ENCODE results near the gene SNAP25. TPM values are rescaled to one million over a fixed set of nuclear protein-coding genes. Genes with fewer than 3 reads are reported as not detected.

The SNAP25 gene
- total RNA-seq, 1 donor from 2014 or later = 0.22 TPM

DNA sequence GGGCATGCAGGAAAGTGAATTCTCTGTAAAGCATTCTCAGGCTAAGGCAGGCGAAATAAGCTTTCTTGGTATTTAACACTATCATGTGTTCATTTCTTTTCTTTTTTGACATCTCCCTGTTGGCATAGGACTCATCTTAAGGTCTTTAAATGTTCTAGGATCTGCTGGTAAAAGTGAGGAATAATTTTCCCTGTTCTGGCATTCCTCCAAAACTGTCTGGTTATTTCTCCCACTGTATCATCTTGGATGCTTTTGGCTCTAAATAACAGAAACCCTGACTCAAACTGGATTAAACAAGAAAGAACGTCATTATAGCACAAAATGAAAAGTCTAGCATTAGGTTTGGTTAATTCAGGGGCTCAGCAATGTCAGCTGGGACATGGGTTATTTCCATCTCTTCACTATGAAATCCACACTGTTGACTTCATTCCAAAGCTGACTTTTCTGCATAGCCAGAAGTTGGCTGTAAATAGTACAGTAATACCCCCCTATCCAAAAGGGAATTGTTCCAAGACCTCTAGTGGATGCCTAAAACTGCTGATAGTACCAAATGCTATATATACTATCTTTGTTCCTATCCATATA, 37.9 kb upstream of the SNAP25 start:
- TF ChIP-seq, protein P1, sequence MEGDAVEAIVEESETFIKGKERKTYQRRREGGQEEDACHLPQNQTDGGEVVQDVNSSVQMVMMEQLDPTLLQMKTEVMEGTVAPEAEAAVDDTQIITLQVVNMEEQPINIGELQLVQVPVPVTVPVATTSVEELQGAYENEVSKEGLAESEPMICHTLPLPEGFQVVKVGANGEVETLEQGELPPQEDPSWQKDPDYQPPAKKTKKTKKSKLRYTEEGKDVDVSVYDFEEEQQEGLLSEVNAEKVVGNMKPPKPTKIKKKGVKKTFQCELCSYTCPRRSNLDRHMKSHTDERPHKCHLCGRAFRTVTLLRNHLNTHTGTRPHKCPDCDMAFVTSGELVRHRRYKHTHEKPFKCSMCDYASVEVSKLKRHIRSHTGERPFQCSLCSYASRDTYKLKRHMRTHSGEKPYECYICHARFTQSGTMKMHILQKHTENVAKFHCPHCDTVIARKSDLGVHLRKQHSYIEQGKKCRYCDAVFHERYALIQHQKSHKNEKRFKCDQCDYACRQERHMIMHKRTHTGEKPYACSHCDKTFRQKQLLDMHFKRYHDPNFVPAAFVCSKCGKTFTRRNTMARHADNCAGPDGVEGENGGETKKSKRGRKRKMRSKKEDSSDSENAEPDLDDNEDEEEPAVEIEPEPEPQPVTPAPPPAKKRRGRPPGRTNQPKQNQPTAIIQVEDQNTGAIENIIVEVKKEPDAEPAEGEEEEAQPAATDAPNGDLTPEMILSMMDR (IDR thresholded peaks at IDR 0.05; ENCODE audit: borderline replicate concordance) = no peak
- Histone ChIP-seq H3K4me1 (no peaks in the 10 kb centered on the region), H3K27ac (replicated peaks) (no peak overlapping the region), H3K4me3 (no peak overlapping the region), H3K36me3 (no peaks in the 10 kb centered on the region), H3K9me3 (replicated peaks) (peaks cover 16% of the 10 kb centered on the region), H3K27me3 (ENCODE audit: low read depth) (peaks cover 12% of the 10 kb centered on the region)
- no peak for DNase-seq
- intact Hi-C loops (cut with micrococcal nuclease) = no loop called here

GRCh38 chr20:10185741-10186558, 32.7 kb upstream of the SNAP25 start:
- Histone ChIP-seq H3K36me3 (no peaks in the 10 kb centered on the region), H3K4me1 (no peaks in the 10 kb centered on the region), H3K4me3 (no peak overlapping the region), H3K27me3 (ENCODE audit: low read depth) (no peaks in the 10 kb centered on the region), H3K9me3 (replicated peaks) (peaks cover 33% of the 10 kb centered on the region), H3K27ac (replicated peaks) (no peak overlapping the region)
- TF ChIP-seq, protein P1 (IDR thresholded peaks at IDR 0.05; ENCODE audit: borderline replicate concordance) = no peak
- DNase-seq = no peak
- intact Hi-C loops (cut with micrococcal nuclease) = no loop called here

DNA sequence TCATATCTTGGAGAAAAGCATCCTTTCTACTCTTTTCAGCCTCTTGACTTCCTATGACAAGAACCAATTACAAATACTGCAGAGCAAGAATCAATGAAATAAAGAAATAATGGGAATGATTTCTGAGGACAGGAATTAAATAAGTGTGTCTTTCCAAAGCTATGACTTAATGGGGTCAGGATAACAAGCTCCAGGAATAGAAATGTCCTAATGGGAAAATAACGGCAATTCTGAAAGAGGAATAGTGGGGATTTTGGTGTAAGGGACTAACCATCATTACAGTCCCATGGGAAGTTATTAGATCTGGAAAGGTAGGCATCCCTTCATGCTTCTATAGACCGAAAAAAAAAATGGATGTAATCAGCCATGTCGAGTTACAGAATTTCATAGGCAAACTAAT, 28.2 kb upstream of the SNAP25 start:
- Histone ChIP-seq H3K36me3 (no peaks in the 10 kb centered on the region), H3K4me3 (no peak overlapping the region), H3K4me1 (no peaks in the 10 kb centered on the region), H3K27me3 (ENCODE audit: low read depth) (no peaks in the 10 kb centered on the region), H3K9me3 (replicated peaks) (peaks cover 28% of the 10 kb centered on the region), H3K27ac (replicated peaks) (no peak overlapping the region)
- intact Hi-C loops (cut with micrococcal nuclease) = no loop called here
- DNase-seq = no peak
- TF ChIP-seq, protein P1 (IDR thresholded peaks at IDR 0.05; ENCODE audit: borderline replicate concordance) = no peak

- TF ChIP-seq, protein P1 (IDR thresholded peaks at IDR 0.05; ENCODE audit: borderline replicate concordance) = no peak
- intact Hi-C loops (cut with micrococcal nuclease) = no loop called here
These were observed 26.5 kb upstream of the SNAP25 start for GRCh38 chr20:10192171-10192570.

DNA sequence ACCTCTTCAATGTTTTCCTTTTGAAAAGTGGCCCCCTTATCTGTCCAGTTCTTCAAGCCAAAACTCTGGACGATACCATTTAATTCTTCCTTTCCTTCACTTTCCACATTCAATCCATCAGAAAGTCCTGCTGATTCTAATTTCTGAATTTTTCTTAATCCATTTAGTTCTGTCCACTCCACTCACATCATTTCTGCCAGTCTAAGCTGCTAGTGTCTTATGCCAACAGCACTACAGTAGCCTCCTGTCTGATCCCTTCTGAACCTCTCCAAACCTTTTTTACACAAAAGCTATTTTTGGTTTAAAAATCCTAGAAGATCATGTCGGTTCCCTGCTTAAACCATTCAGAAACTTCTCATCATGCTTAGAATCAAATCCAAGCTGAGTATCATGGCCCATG, 24.5 kb upstream of the SNAP25 start:
- Histone ChIP-seq H3K9me3 (replicated peaks) (peaks cover 7% of the 10 kb centered on the region), H3K27me3 (ENCODE audit: low read depth) (no peaks in the 10 kb centered on the region), H3K36me3 (no peaks in the 10 kb centered on the region), H3K27ac (replicated peaks) (no peak overlapping the region), H3K4me3 (no peak overlapping the region), H3K4me1 (no peaks in the 10 kb centered on the region)
- TF ChIP-seq, protein P1 (IDR thresholded peaks at IDR 0.05; ENCODE audit: borderline replicate concordance) = no peak
- intact Hi-C loops (cut with micrococcal nuclease) = no loop called here
- no peak for DNase-seq

More at GRCh38 chr20:10192171-10192570, 26.5 kb upstream of the SNAP25 start:
- no peak overlapping the region for H3K27ac ChIP-seq (replicated peaks)
- no peaks in the 10 kb centered on the region for H3K4me1 ChIP-seq
- no peaks in the 10 kb centered on the region for H3K27me3 ChIP-seq (ENCODE audit: low read depth)
- H3K4me3 ChIP-seq = no peak overlapping the region
- H3K9me3 ChIP-seq (replicated peaks) = peaks cover 14% of the 10 kb centered on the region
- no peak for DNase-seq
- H3K36me3 ChIP-seq = no peaks in the 10 kb centered on the region

Measured in left ventricle myocardium inferior (tissue), 1 donor.